Esophagus muscularis mucosa (tissue), 4 donors: Measurements from ENCODE around the gene NRAP.

ENCODE experiments used
- EP300 ChIP-seq: sonication (generic); formaldehyde crosslinking; IDR thresholded peaks from one replicate; pipeline ENCODE4 v1.6.1; 2017; ENCODE audit warnings: antibody characterized with exemption
- POLR2A ChIP-seq: fragments of 450-650 bp; IDR thresholded peaks from one replicate; pipeline ENCODE4 v1.6.1; 2017; ENCODE audit warnings: antibody characterized with exemption, moderate library complexity, mild to moderate bottlenecking, low read depth
- POLR2AphosphoS5 ChIP-seq, 2 donors: sonication (generic); formaldehyde crosslinking; IDR thresholded peaks; one replicate each; pipeline ENCODE4 v1.6.1; 2017; ENCODE audit warnings: antibody characterized with exemption in 2 of 2
- TF ChIP-seq, protein P1 (sequence below), 3 experiments: fragments of 200-600 bp in 2 of 3; fragments of 450-650 bp in 1 of 3; sonication (generic) in 2 of 3; IDR thresholded peaks; one replicate each; pipeline ENCODE4 v1.5.1; 2017 to 2019; ENCODE audit warnings: antibody characterized with exemption in 3 of 3, mild to moderate bottlenecking in 2 of 3, moderate library complexity in 1 of 3

- no peak for TF ChIP-seq EP300
- TF ChIP-seq POLR2AphosphoS5 (IDR thresholded peaks at IDR 0.05) = no peak
- TF ChIP-seq, protein P1, sequence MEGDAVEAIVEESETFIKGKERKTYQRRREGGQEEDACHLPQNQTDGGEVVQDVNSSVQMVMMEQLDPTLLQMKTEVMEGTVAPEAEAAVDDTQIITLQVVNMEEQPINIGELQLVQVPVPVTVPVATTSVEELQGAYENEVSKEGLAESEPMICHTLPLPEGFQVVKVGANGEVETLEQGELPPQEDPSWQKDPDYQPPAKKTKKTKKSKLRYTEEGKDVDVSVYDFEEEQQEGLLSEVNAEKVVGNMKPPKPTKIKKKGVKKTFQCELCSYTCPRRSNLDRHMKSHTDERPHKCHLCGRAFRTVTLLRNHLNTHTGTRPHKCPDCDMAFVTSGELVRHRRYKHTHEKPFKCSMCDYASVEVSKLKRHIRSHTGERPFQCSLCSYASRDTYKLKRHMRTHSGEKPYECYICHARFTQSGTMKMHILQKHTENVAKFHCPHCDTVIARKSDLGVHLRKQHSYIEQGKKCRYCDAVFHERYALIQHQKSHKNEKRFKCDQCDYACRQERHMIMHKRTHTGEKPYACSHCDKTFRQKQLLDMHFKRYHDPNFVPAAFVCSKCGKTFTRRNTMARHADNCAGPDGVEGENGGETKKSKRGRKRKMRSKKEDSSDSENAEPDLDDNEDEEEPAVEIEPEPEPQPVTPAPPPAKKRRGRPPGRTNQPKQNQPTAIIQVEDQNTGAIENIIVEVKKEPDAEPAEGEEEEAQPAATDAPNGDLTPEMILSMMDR (IDR thresholded peaks at IDR 0.05) = no peak
- TF ChIP-seq POLR2A = no peak
Observed at GRCh38 chr10:113552701-113553100, 111.1 kb downstream of the NRAP start, which contains the start of gene HABP2.
